DMS53 treated with DMSO at 0.1 percent for 48 hours (cell line): Measurements from ENCODE around the gene PTGER4.

Experiments
- DNase-seq: peaks from one replicate; lab custom pipeline; 2025; ENCODE audit not compliant: unreplicated experiment; lab: John Stamatoyannopoulos, UW

PTGER4 gene

GRCh38 chr5:40669606-40670390, 9.9 kb upstream of the PTGER4 start:
- peak; percentile 55 for DNase-seq

- no peak for DNase-seq
These were observed 7.3 kb upstream of the PTGER4 start for GRCh38 chr5:40672425-40672824.

- DNase-seq: no peak
These were observed 5.0 kb upstream of the PTGER4 start for GRCh38 chr5:40674661-40675235.

- DNase-seq: no peak
These were observed 4.2 kb upstream of the PTGER4 start for GRCh38 chr5:40675396-40676133.

- DNase-seq: peak; percentile 65
These were observed 2.9 kb upstream of the PTGER4 start for GRCh38 chr5:40676613-40677343.

- no peak for DNase-seq
These were observed 2.3 kb upstream of the PTGER4 start for GRCh38 chr5:40677456-40677855.

- peak; percentile 2 for DNase-seq
These were observed 1.7 kb upstream of the PTGER4 start for GRCh38 chr5:40678026-40678425.

- no peak for DNase-seq
These were observed 1.1 kb upstream of the PTGER4 start for GRCh38 chr5:40678460-40679147.

GRCh38 chr5:40679148-40679912, 385 bp upstream of the PTGER4 start:
- DNase-seq: peak; percentile 71

- DNase-seq: no peak
These were observed 1.1 kb downstream of the PTGER4 start for GRCh38 chr5:40680741-40681362.

- no peak for DNase-seq
These were observed 1.8 kb downstream of the PTGER4 start for GRCh38 chr5:40681363-40682153.

- no peak for DNase-seq
These were observed 2.7 kb downstream of the PTGER4 start for GRCh38 chr5:40682154-40683017.

- no peak for DNase-seq
These were observed 3.6 kb downstream of the PTGER4 start for GRCh38 chr5:40683305-40683704.

GRCh38 chr5:40685193-40685592, 5.5 kb downstream of the PTGER4 start:
- DNase-seq: no peak

GRCh38 chr5:40685976-40686486, 6.3 kb downstream of the PTGER4 start:
- no peak for DNase-seq

- DNase-seq: no peak
These were observed 7.6 kb downstream of the PTGER4 start for GRCh38 chr5:40687321-40687720.

GRCh38 chr5:40688127-40688761, 8.5 kb downstream of the PTGER4 start:
- peak; percentile 43 for DNase-seq
